Choroid plexus epithelial cell (primary cell): ENCODE results near the gene FANCC.
A peak's percentile ranks its signal among the peaks of the same experiment; 100 is the strongest.

Experiments used
- DNase-seq: peaks from one replicate; pipeline ENCODE4 v3.0.0-alpha.2; 2010; ENCODE audit warnings: low read depth
- H3K4me3 ChIP-seq: 2 replicates; pipeline ENCODE4 v1.5.1; 2011; ENCODE audit warnings: low read depth, mild to moderate bottlenecking, control low read depth, low read length, moderate library complexity
- CTCF ChIP-seq: conservative IDR thresholded peaks from 2 replicates; pipeline ENCODE4 v1.5.1; 2011; ENCODE audit warnings: low read depth, mild to moderate bottlenecking, control low read depth, inconsistent platforms, low read length, moderate library complexity

The FANCC gene

GRCh38 chr9:95058121-95058785 is 259.3 kb downstream of the FANCC start:
- no peak overlapping the region for H3K4me3 ChIP-seq
- DNase-seq: no peak
- no peak for TF ChIP-seq CTCF

DNA sequence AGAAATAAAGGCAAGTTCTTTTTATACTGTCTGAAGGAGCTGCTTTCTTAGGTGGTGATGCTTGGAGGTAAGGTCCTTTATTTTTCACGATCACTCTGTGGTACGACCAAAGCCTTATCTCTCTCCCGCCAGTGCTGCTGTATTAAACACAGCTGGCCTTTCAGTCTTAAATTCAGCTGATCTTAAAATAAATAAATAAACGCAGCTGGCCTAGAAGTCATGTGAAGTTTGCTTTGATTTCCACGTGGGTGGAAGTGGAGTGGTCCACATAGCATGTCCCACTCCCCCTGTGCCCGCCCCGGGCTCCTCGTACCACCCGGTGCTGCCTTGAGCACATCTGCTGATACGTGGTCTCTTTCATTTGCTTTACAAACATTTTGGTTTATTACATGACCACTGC is 260.4 kb downstream of the FANCC start:
- DNase-seq: peak; percentile 55
- no peak for TF ChIP-seq CTCF
- H3K4me3 ChIP-seq: no peak overlapping the region

- peak; percentile 72 for DNase-seq
- H3K4me3 ChIP-seq: no peak overlapping the region
- no peak for TF ChIP-seq CTCF
Observed at GRCh38 chr9:95055851-95056551, 261.5 kb downstream of the FANCC start.

- no peak for DNase-seq
- TF ChIP-seq CTCF: no peak
- H3K4me3 ChIP-seq: no peak overlapping the region
Observed at GRCh38 chr9:95055334-95055850, 262.1 kb downstream of the FANCC start.

GRCh38 chr9:95053611-95054570 is 263.6 kb downstream of the FANCC start:
- DNase-seq: peak; percentile 30
- H3K4me3 ChIP-seq: no peak overlapping the region
- TF ChIP-seq CTCF: no peak

GRCh38 chr9:95049761-95050160 is 267.7 kb downstream of the FANCC start:
- DNase-seq: no peak
- TF ChIP-seq CTCF: no peak
- H3K4me3 ChIP-seq: no peak overlapping the region
